HepG2 (cell line): ENCODE data around the gene ALDH16A1. TPM values are rescaled to one million over a fixed set of nuclear protein-coding genes. Genes with fewer than 3 reads are reported as not detected.

Experiments used
- ATF1 ChIP-seq: IDR thresholded peaks from 2 replicates; pipeline ENCODE4 v1.6.1; 2016; ENCODE audit warnings: mild to moderate bottlenecking, control low read depth
- ETV5 ChIP-seq: IDR thresholded peaks from 2 replicates; pipeline ENCODE4 v1.6.1; 2018; ENCODE audit warnings: missing biosample characterization, missing genetic modification reagents, inconsistent platforms, borderline replicate concordance
- GPN1 ChIP-seq: sonication (generic); formaldehyde crosslinking; IDR thresholded peaks from 2 replicates; pipeline ENCODE4 v1.5.1; 2020; ENCODE audit warnings: missing genetic modification reagents, borderline replicate concordance
- HDAC2 ChIP-seq: sonication (generic); formaldehyde crosslinking; IDR thresholded peaks from 2 replicates; pipeline ENCODE4 v1.4.0; 2020; ENCODE audit warnings: missing genetic modification reagents
- SALL1 ChIP-seq: sonication (generic); formaldehyde crosslinking; IDR thresholded peaks from 2 replicates; pipeline ENCODE4 v1.8.0; 2022; ENCODE audit warnings: mild to moderate bottlenecking, missing genetic modification reagents
- ZNF143 ChIP-seq: sonication (generic); formaldehyde crosslinking; IDR thresholded peaks from 2 replicates; pipeline ENCODE4 v1.4.0; 2020; ENCODE audit warnings: missing genetic modification reagents
- ZNF547 ChIP-seq: sonication (generic); formaldehyde crosslinking; IDR thresholded peaks from 2 replicates; pipeline ENCODE4 v1.5.1; 2020; ENCODE audit warnings: mild to moderate bottlenecking, missing genetic modification reagents
- ZNF788 ChIP-seq: sonication (generic); formaldehyde crosslinking; IDR thresholded peaks from 2 replicates; pipeline ENCODE4 v1.5.0; 2020; ENCODE audit warnings: mild to moderate bottlenecking, missing genetic modification reagents, borderline replicate concordance
- ZSCAN22 ChIP-seq: sonication (generic); formaldehyde crosslinking; IDR thresholded peaks from 2 replicates; pipeline ENCODE4 v1.4.0; 2020; ENCODE audit warnings: mild to moderate bottlenecking, missing genetic modification reagents
- polyA plus RNA-seq, 8 experiments: library from polyadenylated mRNA; depleted of rRNA in 3 of 8; stranded (reverse) in 7 of 8; unstranded in 1 of 8; fragments of >200 nt; fragmentation: Illumina TruSeq in 4 of 8; extraction: Trizol in 4 of 8; gene quantifications; 2 replicates each; pipeline versions ENCODE4 v1.2.1 to v1.2.3, GENCODE V29; 2011 to 2016; ENCODE audit warnings: low read depth in 4 of 8, missing spikeins in 1 of 8, mixed read lengths in 1 of 8; ENCODE audit not compliant: insufficient read depth in 1 of 8
- total RNA-seq, 5 experiments: library from RNA; depleted of rRNA; stranded (reverse); fragments of >200 nt; fragmentation: Illumina TruSeq; extraction: Trizol; gene quantifications; 2 replicates each; pipeline ENCODE4 v1.2.3, GENCODE V29; 2016; ENCODE audit warnings: low read depth in 1 of 5
- TF ChIP-seq, protein P1 (sequence below): sonication (generic); formaldehyde crosslinking; IDR thresholded peaks from 2 replicates; pipeline ENCODE4 v1.5.1; 2020; ENCODE audit warnings: mild to moderate bottlenecking, missing genetic modification reagents, borderline replicate concordance
- TF ChIP-seq, protein P2 (sequence below): IDR thresholded peaks from 2 replicates; pipeline ENCODE4 v1.6.1; 2016; ENCODE audit warnings: mild to moderate bottlenecking, missing biosample characterization, missing genetic modification reagents
- TF ChIP-seq, protein P3 (sequence below): IDR thresholded peaks from 2 replicates; pipeline ENCODE4 v1.6.1; 2016; ENCODE audit warnings: missing compliant biosample characterization, missing genetic modification reagents, borderline replicate concordance

The ALDH16A1 gene
- total and polyA plus RNA-seq, 2 of the 13 experiments (the other 11 are each of a cell fraction or from before 2014, with no cell fraction given), result 8.4 to 34.9 TPM

DNA sequence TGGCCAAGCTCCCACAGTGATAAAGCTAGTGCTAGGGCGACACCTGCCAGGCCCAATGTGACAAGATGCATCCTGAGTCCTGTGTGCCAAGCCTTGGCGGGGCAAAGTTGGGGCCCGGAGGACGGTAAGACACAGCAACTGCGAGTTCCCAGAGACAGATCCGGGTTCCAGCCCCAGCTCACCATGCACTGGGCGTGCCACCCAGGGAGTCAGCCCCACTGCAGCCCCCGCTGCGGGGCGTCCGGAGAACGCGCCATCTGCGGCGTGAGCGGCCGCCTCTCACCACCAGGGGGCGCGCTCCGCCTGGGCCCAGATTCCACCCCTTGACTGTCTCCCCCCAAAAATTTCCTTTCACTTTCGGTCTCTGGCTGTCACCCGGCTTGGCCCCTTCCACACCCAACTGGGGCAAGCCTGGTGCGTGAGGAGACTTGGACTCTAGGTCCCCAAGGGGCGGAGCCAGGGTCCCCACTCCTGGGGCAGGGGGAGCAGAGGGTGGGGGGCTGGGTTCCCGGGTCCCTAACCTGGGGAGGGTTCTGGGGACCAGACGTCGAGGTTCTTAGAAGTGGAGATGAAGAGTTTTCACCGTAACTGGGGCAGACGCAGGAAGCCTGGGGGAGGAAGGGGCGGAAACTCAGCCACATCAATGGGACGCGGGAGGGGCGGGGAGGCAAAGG is 21.0 kb downstream of the ALDH16A1 start, which contains the start of gene FLT3LG (continued):
- TF ChIP-seq ZSCAN22 (CRISPR knock-in tag) (peak; percentile 87), GPN1 (CRISPR knock-in tag) (peak; percentile 74; the same call in 1 of the 2 replicates), ZNF788 (CRISPR knock-in tag) (peak; percentile 61; the same call in 1 of the 2 replicates), HDAC2 (CRISPR knock-in tag) (peak; percentile 50), ZNF143 (CRISPR knock-in tag) (peak; percentile 14; the same call in 1 of the 2 replicates), ATF1 (CRISPR knock-in tag) (no peak), SALL1 (CRISPR knock-in tag) (peak; percentile 33; the same call in 1 of the 2 replicates), ZNF547 (no peak), ETV5 (CRISPR knock-in tag) (0 out of 2 replicates have a peak, but pooled peaks have one; percentile 12)
- TF ChIP-seq, protein P1, sequence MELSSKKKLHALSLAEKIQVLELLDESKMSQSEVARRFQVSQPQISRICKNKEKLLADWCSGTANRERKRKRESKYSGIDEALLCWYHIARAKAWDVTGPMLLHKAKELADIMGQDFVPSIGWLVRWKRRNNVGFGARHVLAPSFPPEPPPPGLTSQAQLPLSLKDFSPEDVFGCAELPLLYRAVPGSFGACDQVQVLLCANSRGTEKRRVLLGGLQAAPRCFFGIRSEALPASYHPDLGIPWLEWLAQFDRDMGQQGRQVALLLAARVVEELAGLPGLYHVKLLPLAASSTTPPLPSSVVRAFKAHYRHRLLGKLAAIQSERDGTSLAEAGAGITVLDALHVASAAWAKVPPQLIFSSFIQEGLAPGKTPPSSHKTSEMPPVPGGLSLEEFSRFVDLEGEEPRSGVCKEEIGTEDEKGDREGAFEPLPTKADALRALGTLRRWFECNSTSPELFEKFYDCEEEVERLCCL (CRISPR knock-in tag), result 0 out of 2 replicates have a peak, but pooled peaks have one; percentile 71
- TF ChIP-seq, protein P2, sequence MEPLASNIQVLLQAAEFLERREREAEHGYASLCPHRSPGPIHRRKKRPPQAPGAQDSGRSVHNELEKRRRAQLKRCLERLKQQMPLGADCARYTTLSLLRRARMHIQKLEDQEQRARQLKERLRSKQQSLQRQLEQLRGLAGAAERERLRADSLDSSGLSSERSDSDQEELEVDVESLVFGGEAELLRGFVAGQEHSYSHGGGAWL (CRISPR knock-in tag), result peak; percentile 33; the same call in 1 of the 2 replicates
- TF ChIP-seq, protein P3, sequence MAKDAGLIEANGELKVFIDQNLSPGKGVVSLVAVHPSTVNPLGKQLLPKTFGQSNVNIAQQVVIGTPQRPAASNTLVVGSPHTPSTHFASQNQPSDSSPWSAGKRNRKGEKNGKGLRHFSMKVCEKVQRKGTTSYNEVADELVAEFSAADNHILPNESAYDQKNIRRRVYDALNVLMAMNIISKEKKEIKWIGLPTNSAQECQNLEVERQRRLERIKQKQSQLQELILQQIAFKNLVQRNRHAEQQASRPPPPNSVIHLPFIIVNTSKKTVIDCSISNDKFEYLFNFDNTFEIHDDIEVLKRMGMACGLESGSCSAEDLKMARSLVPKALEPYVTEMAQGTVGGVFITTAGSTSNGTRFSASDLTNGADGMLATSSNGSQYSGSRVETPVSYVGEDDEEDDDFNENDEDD (CRISPR knock-in tag), result peak; percentile 56; the same call in 1 of the 2 replicates
